ENCODE results near the gene RAPGEF2. TPM values are rescaled to one million over a fixed set of nuclear protein-coding genes. Genes with fewer than 3 reads are reported as not detected.

RAPGEF2 gene
- total and polyA plus RNA-seq, 2 of the 8 experiments (the other 6 are each of a cell fraction or from before 2014, with no cell fraction given), result 24.4 to 48.6 TPM

GRCh38 chr4:159346681-159347080 is 243.8 kb downstream of the RAPGEF2 start (continued):
- TF ChIP-seq CHD7 (IDR thresholded peaks at IDR 0.05; ENCODE audit: insufficient replicate concordance, low read length) (no peak), CTCF (IDR thresholded peaks at IDR 0.05; ENCODE audit: control extremely low read depth in 1 of 3, insufficient read depth in 1 of 3, low read depth in 1 of 3, low read length in 3 of 3) (no peak), GTF2F1 (IDR thresholded peaks at IDR 0.05; ENCODE audit: borderline replicate concordance, low read depth, low read length) (no peak)

Data from H1 (cell line).